ENCODE results near the gene VGLL4.
"Not testable (repeated sequence)": the region's sequence is repeated elsewhere in the genome, so short reads cannot be mapped to it uniquely, and the experiment has no call there.

VGLL4 gene

DNA sequence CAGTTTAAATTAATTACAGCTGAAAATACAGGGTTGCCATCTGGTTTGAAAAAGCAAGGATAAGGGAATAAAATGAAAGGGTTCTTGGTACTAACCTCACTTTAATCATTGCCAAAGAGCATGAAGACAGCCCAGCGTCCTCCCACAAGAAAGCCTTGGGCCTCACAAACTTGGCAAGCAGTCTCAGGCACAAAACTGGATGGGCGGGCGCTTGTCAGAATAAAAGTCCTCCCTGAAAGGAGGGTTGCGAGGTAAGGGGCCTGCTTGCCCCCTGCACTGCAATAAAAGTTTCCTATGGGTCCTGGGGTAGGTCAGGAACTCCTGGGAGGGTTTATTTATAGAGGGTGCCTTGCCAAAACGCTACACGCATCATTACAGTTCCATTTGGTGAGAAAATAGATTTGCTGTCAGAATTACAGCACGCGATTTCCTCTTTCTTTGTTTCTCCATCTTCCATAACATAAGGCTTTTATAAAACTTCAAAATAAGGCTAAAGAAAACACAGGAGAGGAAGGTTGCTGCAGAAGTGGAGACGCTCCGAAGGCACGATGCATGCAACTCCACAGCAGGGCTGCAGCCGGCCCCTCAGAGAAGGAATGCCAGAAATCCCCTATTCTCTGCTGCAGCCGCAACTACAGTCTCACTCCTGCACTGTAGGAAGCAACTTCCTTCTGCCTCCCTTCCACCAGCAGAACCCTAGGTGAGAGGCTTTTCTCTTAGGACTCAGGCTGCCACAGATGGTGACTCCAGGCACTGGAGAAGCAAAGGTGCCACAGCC lies 61.3 kb downstream of the VGLL4 start:
- DNase-seq: no peak

DNA sequence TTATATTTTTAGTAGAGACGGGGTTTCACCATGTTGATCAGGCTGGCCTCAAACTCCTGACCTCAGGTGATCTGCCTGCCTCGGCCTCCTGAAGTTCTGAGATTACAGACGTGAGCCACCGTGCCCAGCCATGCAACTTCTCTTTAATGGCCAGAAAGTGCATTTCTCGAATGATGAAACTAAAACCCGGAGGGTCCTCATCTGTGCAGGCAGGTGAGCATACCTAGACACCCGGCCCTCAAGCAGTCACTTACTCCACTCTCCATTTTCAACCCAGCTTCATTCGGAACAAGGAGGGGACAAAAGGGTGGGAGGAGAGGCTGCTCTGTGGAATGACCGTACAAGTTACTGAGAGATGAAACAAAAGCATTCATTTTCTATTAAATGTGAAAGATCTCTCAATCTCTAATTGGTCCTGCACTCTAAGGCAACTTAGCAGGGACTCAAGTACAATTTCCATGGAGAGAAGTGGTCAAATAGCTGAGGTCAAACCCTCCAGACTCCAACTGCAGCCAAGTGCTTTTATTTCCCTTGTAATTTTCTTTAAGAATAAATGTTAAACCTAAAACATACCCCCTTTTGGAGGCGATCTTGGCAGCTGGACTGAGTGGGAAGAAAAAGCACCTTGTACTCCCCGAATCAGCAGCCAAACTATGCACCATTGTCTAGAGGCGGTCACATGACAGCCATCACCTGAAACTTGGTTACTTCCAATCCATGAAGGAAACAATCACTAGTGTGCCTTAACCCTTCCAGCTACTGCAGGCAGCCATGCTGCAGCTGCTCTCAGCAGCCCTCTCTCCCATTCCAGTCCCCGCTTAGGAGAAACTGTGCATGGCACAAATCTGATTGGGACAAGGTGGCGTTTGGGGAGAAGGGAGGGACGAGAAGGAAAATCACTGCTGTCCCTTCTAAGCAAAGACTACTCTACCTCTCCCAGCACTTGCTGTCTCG lies 62.2 kb downstream of the VGLL4 start:
- no peak for DNase-seq

DNA sequence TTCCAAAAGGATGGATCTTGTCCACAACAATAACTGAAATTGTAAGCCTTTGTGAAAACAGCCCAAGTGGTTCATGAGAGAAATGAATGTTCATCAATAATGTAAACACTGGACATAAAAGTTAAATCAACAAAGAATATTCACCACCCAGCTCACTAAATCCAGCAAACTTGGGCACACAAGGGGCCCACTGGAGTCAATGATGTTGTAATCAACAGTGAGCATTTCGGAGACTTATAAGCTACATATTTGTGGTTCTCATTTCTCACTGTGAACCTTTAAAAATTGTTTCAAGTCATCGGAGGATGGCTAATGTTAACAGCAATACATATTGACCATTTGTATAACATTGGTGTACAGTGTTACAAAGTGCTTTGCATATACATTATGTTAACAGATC lies 63.1 kb downstream of the VGLL4 start:
- no peak for DNase-seq

DNA sequence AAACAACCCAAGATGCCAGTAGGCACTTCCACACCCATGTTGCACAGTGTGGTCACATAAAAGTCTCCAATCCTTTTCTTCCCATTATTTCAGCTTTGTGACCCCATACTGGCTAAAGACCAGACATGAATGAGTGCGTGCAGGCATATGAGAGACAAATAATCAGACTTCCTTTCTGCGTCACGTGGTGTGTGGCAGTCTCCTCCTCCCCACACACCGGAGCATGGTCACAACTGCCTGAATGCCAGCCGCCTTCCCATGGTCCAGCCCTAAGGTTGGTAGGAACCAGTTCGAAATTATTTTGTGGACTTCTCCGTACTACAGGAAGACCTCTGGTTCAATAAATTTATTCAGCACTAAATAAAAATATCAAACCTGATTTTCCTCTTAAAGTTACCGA lies 65.5 kb downstream of the VGLL4 start:
- no peak for DNase-seq

DNA sequence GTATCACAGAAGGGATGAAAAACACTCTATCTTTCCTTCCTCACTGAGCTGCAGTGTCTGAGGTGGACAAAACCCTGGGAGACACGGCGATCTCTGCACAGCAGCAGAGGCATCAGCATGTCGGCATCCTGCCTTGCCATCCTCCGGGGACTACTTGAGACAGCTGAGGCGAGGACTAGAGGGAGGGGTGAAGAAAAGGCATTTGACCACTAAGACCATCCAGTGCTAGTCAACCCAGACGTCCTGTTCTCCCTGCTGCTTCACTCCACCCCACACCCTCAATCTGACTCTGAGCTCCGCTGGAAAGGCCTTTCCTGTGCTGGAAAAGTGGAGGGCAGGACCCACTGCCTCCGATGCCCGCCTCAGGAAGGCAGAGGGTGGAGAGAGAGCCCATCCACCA lies 67.3 kb downstream of the VGLL4 start:
- no peak for DNase-seq

DNA sequence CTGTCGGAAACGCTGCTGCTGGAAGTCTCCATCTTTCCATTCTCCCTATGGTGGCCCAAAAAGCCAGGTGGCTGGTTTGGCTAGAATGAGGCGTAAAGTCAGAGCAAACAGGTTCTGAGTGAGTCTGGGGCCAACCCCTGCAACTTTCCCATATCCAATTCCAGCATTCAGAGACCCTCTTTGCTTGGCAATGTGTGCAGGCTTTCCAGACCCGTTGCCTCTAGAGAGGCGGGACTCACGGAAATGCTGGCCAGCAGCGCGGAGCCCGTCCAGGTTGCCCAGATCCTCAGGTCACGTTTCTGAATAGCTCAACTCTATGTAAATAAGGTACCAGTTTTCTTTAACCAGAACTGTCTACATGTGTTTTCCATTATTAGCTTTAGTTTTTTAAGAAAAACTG lies 68.0 kb downstream of the VGLL4 start:
- DNase-seq: no peak

DNA sequence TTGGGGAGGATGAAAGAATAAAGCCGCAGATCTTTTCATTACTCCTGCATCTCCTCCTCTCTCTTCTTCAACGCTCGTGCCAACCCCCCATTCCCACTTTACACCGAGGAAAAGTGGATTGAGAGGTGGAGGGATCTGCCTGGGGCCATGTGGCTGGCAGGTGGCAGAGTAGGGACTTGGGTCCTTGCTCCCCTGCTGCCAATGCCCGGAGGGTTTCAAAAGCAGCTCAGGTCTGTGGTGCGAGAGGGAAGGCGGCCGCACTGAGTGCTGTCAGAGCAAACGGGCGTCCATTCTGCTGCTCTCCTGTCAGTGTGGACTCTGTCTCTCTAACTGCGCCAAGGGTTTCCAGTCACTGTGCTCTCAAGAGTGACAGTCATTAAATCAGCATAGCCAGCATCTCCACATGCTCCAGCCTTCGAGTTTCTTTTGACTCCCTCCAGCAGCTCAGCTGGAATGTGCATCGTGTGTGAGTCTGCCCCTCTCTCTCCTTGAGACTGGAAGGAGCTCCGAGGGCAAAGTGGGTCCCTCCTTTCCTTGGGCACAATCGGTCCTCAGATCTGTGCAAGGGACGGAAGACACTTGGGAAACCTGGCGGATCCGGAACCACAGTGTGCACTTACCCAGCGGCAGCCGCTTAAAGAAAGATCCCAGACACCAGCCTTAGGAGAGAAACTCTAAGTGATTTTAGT lies 68.6 kb downstream of the VGLL4 start:
- no peak for DNase-seq

DNA sequence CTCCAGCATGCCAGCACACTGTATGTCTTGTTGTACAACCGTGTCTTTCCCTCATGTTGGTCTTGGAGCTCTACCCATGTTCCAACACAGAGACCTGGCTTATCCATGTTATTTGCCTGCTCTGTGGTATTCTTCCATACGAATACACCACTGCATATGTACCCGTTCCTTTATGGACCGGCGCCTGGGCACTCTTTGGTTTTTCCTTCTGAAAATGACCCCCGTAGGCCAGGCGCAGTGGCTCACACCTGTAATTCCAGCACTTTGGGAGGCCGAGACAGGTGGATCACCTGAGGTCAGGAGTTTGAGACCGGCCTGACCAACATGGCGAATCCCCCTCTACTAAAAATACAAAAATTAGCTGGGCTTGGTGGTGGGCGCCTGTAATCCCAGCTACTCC lies 71.1 kb downstream of the VGLL4 start:
- DNase-seq: not testable (repeated sequence)

DNA sequence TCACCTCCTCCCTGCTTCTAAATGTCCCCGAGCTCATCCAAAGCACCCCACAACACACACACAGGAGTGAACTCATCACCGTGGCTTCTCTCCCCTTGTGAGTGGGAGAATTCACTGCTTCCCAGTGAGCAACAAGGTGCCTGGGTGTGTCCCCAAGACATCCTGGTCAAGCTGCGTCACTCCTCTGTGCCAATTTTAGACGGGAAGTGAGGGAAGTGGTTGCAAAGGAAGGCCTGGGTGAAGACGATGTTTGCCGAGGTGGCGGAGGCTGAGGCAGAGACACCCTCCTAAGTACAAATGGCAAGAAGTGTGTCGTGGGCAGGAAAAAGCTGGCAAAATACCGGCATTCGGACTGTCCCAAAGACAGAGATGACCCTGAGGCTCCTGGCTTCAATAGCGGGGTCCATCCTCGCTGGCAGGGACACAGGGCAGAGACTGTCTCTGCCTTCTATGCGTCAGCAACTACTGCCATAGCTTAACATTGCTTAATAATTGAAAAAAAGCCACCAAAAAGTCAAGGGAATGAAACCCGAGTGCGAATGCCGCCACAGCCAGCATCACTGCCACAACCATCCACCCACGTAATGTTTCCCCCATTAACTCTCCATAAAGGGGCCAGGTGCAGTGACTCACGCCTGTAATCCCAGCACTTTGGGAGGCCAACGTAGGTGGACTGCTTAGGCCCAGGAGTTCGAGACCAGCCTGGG lies 72.8 kb downstream of the VGLL4 start:
- DNase-seq: peak; percentile 5

DNA sequence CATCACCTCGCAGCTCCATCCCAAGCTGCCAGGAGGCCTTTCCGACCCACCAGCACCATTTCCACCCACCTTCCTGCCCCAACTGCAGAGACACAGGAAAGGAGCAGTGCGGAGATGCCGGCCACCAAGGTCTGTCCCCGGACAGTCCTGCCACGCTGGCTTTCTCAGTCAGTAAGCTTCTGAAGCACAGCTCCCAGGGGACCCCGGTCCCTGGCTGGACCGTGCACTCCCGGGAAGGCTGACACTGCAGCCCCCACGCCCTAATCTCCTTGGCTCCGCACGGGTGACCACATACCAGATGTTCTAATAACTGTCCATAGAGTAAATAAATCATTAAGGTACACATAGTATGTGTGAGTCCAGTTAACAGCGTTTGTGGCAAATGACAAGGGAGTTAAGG lies 73.5 kb downstream of the VGLL4 start:
- no peak for DNase-seq

DNA sequence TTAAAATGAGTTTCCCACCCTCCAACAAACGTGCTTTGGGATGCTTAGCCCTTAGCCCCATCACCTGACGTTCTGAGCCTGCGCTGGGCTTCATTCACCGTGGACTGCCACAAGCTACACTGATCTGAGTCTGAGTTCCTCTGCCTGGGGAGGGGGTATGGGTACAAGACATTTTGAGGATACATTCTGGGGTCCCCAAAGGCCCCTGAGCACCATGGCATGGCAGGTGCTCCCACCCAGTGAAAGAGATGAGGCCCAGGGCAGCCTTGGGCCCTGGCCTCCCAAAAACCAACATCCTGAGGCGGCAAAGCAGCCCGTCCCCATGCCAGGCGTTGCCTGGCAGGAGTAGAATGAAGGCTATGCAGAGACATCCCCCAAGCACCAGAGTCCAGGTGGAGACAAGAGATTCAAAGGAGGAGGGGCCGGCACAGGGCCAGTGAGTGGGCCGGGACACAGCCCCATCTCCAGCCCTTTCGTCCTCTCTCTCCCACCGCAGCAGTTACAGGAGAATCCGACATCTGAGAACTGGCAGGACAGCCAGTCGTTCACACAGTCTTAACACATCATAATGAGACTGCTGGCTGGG lies 74.5 kb downstream of the VGLL4 start:
- no peak for DNase-seq

DNA sequence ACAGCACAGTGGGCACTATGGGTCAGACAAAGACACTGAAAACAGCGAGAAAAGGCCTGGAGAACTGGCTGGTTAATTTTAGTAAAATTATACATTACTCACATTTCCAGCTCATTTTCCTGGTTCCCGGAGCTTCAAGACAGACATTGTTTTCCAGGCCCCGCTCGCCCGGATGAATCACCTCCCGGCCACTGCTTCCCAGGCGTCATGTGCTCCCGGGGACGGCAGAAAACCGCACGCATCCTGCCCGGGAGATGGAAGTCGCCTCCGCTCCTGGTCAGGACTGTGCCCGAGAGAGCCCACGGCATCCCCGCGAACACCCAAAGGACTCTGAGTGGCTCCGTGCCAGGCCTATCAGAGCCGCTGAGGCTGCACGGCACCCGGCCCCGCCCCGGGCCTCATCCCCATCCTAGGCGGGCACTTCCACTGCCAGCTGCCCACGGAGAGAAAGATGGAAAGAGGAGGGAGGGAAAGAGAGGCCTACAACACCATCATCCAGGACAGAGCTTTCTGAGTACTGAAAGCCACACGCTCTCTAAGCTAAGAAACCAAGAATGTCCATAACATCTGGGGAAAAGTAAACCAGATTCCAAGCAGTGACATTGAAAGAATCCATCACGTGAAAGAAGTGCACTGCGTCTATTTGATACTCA lies 75.1 kb downstream of the VGLL4 start:
- DNase-seq: no peak

DNA sequence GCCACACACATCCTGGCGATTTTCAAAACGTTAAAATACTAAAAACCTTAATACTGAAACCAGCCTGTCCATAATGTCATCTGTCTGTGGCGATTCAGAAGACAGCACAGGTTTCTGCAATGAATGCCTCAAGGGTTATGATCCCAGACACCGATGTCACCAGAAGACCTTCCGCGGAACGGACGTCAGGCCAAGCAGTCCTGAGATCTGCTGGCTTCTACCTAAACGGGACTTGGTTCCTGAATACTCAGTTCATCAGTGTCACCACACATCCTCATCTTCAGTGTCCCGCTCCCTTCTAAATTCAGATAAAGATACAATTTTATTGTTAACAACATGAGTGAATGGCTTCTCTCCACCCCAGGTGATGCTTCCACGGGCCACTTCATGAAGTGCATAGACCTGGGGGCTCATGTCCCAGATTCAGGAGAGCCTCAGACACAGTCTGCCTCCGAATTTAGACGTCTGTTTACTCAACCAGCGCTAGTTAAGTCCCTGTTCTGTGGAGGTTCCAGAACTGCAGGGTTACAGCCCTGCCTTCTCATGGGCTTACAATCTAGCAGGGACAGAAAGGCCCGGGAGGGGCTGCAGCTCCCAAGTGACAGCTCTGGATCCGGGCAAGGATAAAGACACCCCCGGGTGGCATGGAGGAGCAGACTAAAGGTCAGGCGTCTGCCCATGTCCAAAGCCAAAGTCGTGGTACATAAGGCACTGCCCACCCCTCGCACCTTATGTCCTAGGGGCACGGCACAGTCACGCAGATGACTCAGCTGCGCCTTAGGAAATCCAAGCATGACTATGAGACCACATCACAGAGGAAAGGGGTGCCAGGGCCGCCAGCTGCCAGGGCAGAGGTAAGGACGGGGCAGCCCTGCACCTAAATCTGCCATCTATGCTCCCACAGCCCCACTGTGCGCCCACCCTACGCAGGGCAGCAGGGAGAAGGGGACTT lies 75.9 kb downstream of the VGLL4 start:
- no peak for DNase-seq

DNA sequence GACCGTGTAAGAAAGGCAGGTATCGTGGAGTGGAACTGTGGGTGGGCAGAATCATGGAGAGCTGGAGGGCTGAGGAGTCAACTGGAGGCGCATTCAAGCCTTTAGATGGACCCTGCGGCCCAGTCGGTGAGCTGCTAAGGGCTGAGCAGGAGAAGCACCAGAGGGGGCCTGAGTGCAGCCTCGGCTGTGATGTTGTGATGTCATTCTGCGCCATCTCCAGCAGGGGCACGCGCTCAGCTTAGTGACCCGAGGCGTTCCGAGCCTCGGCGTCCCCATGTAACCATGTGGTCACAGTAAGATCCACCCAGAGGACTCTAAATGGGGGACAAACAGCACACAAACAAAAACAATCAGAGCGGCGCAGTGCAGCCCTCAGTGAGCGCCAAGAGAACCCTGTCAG lies 76.8 kb downstream of the VGLL4 start:
- DNase-seq: no peak

DNA sequence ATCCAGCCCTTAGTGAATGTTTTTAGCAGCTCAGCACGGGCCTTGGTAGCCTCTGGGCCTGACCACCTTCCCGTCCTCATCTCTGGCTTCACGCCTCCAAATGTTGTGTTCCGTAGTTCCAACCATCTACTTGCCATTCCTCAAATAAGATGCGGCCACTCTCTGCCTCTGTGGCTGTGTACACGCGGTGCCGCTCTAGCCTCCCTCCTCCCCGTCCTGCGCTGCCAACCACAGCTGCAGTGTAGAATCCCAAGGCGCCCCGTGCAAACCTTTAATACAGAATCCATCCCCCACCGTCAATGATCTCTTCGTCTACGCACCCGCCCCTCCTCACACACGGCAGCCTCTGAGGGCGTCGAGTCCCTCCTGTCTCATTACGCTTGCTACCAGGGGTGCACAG lies 77.2 kb downstream of the VGLL4 start:
- DNase-seq: no peak

DNA sequence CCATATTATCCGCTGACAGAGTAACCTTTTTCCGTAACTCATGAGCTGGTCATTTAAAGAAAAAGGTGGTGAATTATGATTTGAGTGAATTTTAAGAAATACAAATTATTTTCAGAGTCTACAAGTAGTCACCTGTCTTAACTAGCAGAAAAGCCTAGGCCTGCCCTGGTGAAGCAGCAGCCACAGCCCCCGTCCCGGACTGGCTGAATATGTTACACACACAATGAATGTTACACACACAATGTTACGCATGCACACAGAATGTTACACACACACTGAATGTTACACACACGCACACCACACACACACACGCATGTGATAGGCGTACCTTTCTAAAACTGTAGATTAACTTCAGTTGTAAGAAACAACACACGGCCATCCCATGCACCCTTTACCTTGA lies 77.8 kb downstream of the VGLL4 start:
- no peak for DNase-seq

DNA sequence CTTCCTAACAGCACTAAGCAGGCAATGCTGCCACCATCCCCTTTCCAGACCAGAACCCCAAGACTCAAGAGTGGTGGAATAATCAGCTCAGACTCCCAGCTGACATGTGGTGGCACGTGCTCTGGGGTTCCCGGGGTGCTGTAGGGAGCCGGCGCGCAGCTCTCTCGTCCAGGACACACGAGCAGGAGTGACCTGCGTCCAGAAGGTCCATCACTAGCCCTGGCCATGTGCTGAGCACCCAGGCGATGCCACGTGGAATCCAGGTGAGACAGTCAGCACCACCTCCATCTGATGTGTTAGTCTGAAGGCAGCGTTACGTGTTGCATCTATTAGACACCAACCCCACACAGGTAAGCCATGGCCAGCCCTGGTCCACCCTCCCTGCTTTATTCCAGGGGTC lies 78.2 kb downstream of the VGLL4 start:
- no peak for DNase-seq

DNA sequence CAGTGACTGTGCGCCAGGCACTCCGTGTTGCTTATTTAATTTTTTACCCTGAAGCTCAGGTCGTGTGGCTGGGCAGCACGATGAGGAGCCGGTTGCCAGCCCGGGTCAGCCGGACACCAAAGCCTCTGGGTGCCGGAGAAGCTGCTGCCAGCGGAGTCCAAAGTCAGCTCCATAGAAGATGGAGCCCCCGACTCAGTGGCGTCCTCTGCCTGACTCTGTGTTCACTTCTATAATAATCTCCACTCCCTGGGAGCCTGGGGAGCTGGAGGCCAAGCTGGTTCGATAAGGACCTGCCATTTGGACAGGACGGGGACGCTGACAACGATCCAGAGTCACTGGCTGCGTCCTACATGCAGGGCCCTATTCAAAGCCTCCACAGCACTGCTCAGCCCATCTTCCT lies 78.6 kb downstream of the VGLL4 start:
- no peak for DNase-seq

DNA sequence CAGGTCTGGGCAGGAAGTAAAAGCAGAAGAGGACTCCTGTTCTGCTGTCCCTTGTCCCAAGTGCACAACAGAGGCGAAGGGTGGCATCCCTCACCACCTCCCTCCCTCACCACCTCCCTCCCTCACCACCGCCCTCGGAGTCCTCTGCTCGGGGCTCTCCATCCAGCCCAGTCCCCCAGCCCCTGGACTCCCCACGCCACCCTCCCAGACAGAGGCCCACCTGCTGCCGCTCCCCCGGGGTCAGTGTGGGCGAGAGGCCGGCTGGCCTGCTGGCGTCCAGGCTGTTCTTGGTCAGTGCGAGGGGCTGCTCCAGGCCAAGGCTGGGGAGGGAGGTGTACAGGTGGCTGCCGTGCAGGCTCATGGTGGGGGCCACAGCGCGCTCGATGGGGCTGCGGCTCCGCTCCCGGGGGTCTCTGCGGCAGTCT lies 79.1 kb downstream of the VGLL4 start:
- no peak for DNase-seq

DNA sequence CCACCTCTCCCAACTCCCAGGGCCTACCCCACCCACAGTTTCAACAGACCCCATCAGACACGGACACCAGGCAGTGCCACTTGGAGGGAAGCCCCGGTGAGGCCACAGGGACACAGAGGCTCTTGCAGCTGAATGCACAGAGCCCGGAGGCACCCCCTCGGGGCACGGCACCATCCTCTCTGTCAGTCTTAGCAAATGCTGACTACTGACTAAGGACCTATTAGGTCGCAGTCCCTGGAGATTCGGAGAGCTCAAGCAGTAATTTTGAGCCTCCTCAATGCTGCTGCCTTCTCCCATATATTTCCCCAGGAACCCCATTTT lies 79.9 kb downstream of the VGLL4 start:
- DNase-seq: no peak
